ENCODE data around the gene HCN4. TPM values are rescaled to one million over a fixed set of nuclear protein-coding genes. Genes with fewer than 3 reads are reported as not detected.
A peak's percentile ranks its signal among the peaks of the same experiment; 100 is the strongest.

The HCN4 gene
- total RNA-seq, 1 donor from 2014 or later = 0.06 TPM

DNA sequence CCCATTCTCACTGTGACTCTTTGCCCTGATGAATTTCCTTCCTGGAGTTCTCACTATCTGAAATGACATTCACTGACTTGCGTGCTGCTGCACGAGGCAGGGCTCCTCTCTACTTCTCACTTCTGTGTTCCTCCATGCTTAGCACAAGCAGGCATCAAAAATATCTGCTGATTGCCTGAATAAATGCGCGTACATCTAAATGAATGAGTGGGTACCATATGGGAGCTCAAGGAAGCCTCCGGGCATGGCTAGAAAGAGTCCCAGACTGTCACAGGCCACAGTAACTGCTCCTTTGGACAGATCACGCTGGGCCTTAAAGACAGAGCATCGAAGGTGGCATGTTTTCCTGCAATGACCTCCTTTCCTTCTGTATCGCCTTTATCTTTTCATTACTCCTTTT is 31.6 kb downstream of the HCN4 start:
- no peaks in the 10 kb centered on the region for H3K27me3 ChIP-seq
- TF ChIP-seq, protein P1, sequence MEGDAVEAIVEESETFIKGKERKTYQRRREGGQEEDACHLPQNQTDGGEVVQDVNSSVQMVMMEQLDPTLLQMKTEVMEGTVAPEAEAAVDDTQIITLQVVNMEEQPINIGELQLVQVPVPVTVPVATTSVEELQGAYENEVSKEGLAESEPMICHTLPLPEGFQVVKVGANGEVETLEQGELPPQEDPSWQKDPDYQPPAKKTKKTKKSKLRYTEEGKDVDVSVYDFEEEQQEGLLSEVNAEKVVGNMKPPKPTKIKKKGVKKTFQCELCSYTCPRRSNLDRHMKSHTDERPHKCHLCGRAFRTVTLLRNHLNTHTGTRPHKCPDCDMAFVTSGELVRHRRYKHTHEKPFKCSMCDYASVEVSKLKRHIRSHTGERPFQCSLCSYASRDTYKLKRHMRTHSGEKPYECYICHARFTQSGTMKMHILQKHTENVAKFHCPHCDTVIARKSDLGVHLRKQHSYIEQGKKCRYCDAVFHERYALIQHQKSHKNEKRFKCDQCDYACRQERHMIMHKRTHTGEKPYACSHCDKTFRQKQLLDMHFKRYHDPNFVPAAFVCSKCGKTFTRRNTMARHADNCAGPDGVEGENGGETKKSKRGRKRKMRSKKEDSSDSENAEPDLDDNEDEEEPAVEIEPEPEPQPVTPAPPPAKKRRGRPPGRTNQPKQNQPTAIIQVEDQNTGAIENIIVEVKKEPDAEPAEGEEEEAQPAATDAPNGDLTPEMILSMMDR (IDR thresholded peaks at IDR 0.05) = no peak
- no peaks in the 10 kb centered on the region for H3K4me1 ChIP-seq
- H3K27ac ChIP-seq = no peak overlapping the region
- no peak overlapping the region for H3K4me3 ChIP-seq
- H3K36me3 ChIP-seq = no peaks in the 10 kb centered on the region
- intact Hi-C loops (cut with DNase I) = no loop called here
- ATAC-seq = no peak
- no peak for DNase-seq
- no peaks in the 10 kb centered on the region for H3K9me3 ChIP-seq

DNA sequence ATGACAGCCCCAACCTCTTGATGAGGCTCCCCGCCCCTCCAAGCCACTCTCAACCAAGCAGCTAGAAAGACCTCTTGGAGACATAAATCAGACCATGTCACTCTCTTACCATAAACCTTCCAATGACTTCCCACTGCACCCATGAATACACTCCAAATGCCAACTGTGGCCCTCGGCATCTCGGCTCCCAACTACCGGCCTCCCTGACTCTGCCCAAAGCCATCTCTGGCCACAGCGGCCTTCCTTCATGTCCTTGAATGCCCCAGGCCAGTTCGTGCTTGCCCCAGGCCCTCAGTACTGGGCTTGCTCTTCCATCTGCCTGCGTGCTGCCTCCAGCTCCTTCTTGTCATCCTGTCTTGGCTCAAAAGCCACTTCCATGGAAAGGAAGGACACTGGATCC is 32.0 kb downstream of the HCN4 start:
- DNase-seq (no peak), ATAC-seq (no peak)
- Histone ChIP-seq H3K27ac (no peak overlapping the region), H3K4me1 (no peaks in the 10 kb centered on the region), H3K27me3 (no peaks in the 10 kb centered on the region), H3K4me3 (no peak overlapping the region), H3K36me3 (no peaks in the 10 kb centered on the region), H3K9me3 (no peaks in the 10 kb centered on the region)
- intact Hi-C loops (cut with DNase I) = no loop called here
- TF ChIP-seq, protein P1 (IDR thresholded peaks at IDR 0.05) = no peak

DNA sequence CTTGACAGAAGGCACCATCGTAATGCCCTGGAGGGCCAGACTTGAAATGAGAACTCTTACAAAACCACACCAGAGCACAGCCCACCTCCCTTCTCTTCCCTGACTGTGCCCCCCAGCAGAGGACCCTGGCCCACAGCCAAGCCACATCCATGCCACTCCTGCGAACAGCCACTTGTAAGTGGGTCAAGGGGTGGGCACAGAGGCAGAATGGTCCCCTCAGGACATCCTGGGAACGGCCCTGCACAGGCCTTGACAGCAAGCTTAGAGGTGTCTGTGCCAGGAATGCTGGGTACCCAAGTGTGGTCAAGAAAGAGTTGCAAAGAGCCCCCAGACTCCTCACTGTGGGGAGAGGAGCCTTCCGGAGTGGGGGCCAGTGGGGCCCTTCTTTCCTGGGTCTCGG is 33.3 kb downstream of the HCN4 start:
- intact Hi-C loops (cut with DNase I) = no loop called here
- TF ChIP-seq, protein P1 (IDR thresholded peaks at IDR 0.05) = no peak
- Histone ChIP-seq H3K27ac (no peak overlapping the region), H3K27me3 (no peaks in the 10 kb centered on the region), H3K4me3 (no peak overlapping the region), H3K4me1 (no peaks in the 10 kb centered on the region), H3K9me3 (no peaks in the 10 kb centered on the region), H3K36me3 (no peaks in the 10 kb centered on the region)
- ATAC-seq (no peak), DNase-seq (no peak)

DNA sequence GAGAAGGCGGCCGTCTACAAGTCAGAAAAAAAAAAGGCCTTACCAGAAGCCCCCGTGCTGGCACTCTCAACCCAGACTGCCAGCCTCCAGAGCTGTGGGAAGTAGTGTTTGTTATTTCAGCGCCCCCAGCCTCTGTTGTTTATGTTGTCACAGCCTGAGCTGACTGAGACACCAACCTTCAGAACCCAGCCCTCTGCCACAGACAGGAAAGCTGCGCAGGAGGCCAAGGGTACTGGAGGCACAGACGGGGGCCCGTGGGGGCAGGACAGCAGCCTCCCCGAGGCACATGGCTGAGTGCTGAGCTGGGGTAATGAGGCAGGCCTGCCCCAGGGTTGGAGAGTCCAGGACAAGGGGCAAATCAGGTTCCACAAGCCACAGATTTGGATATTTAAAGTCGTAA is 33.7 kb downstream of the HCN4 start:
- Histone ChIP-seq H3K36me3 (no peaks in the 10 kb centered on the region), H3K9me3 (no peaks in the 10 kb centered on the region), H3K4me1 (no peaks in the 10 kb centered on the region), H3K27me3 (no peaks in the 10 kb centered on the region), H3K27ac (no peak overlapping the region), H3K4me3 (no peak overlapping the region)
- ATAC-seq = no peak
- TF ChIP-seq, protein P1 (IDR thresholded peaks at IDR 0.05) = no peak
- intact Hi-C loops (cut with DNase I) = no loop called here
- peak; percentile 51 for DNase-seq

DNA sequence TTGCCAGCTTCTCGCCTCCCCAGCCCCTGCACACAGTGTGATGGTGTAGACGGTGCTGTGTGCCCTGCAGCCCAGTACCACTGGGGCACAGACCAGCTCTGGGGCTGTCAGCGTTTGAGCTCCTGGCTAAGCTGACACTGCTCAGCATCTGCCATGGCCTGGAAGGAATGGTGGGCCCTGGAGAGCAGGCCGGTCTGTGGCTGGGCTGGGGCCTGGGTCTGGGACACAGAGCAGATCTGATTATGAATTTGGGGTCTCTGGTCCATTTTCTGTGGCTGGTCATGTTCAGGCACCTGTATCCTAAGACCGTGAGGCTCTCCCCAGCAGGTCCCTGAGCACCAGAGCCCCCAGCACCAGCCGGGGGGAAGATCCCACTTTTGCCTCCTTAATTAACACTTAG is 34.7 kb downstream of the HCN4 start:
- H3K36me3 ChIP-seq = no peaks in the 10 kb centered on the region
- no peak overlapping the region for H3K27ac ChIP-seq
- DNase-seq (peak; percentile 41), ATAC-seq (no peak)
- intact Hi-C loops (cut with DNase I) = no loop called here
- H3K4me1 ChIP-seq = no peaks in the 10 kb centered on the region
- H3K9me3 ChIP-seq = no peaks in the 10 kb centered on the region
- no peak overlapping the region for H3K4me3 ChIP-seq
- H3K27me3 ChIP-seq = no peaks in the 10 kb centered on the region
- TF ChIP-seq, protein P1 (IDR thresholded peaks at IDR 0.05) = no peak

DNA sequence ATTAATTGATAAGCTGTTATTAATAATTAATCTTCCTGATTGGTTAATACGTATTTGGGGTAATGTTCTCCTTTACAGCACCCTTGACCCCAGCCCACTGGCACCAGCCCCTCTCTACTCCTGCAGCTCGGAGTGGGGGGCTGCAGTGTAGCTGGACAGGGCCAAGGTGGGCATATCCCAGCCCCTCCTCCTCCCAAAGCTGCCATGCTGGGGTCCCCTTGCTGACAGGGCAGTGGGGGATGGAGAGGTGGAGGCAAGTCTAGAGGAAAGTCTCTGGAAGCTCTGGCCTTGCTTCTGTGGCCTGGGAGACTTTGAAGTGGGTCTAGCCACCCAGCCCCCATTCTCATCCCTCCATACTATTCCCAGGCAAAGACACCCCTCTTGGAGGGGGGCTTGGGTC is 35.8 kb downstream of the HCN4 start:
- intact Hi-C loops (cut with DNase I) = no loop called here
- DNase-seq (no peak), ATAC-seq (no peak)
- Histone ChIP-seq H3K36me3 (no peaks in the 10 kb centered on the region), H3K27ac (no peak overlapping the region), H3K4me3 (no peak overlapping the region), H3K27me3 (no peaks in the 10 kb centered on the region), H3K9me3 (no peaks in the 10 kb centered on the region), H3K4me1 (no peaks in the 10 kb centered on the region)
- TF ChIP-seq, protein P1 (IDR thresholded peaks at IDR 0.05) = no peak

Measured in upper lobe of right lung (tissue), 1 donor.